Stimulated activated CD8-positive, alpha-beta memory T cell treated with anti-CD3 and anti-CD28 coated beads, Interleukin-7, amount 100 ng/mL, for 4 hours (primary cell): Measurements from ENCODE around the gene DUOX1.

Experiments
- DNase-seq, 2 donors: peaks; one replicate each; pipeline ENCODE4 v3.0.0-alpha.2; 2020; ENCODE audit warnings: low read depth in 2 of 2

The DUOX1 gene

DNA sequence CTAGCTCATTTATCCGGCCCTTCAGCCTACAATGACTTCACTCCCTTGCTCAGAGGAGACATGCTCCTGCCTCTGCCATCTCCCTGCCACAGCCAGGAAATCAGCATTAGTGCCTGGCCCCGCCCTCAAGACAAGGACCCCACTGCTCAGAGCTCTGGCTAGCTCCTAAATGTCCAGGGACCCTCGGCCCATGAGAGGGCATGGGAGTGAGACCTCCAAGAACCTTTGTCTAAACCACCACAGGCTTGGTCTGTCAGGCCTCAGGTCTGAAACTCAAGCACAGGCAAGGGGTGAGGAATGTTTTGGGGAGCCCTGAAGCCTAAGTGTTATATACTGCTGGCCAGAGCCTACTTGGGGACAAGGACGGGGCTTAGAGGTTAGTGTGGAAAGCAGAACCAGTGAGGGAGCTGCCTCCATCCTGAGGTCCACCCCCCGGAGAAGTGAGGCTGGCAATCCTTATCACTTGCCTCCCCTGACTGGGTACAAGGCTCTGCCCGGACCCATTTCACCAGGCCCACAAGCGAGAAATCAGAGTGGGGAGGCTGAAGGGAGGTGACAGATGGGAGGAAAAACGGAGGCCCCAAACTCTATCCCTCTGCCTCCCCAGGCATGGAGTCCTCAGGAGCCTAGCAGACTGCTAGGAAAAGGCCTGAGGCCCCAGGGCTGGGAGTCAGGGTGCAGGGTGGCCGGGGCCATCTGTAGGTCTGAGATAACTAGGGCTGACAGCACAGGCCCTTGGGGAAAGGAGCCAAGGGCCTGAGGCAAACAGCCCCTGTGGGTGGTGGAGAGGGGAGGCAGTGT is 39.2 kb downstream of the DUOX1 start:
- DNase-seq = no peak

DNA sequence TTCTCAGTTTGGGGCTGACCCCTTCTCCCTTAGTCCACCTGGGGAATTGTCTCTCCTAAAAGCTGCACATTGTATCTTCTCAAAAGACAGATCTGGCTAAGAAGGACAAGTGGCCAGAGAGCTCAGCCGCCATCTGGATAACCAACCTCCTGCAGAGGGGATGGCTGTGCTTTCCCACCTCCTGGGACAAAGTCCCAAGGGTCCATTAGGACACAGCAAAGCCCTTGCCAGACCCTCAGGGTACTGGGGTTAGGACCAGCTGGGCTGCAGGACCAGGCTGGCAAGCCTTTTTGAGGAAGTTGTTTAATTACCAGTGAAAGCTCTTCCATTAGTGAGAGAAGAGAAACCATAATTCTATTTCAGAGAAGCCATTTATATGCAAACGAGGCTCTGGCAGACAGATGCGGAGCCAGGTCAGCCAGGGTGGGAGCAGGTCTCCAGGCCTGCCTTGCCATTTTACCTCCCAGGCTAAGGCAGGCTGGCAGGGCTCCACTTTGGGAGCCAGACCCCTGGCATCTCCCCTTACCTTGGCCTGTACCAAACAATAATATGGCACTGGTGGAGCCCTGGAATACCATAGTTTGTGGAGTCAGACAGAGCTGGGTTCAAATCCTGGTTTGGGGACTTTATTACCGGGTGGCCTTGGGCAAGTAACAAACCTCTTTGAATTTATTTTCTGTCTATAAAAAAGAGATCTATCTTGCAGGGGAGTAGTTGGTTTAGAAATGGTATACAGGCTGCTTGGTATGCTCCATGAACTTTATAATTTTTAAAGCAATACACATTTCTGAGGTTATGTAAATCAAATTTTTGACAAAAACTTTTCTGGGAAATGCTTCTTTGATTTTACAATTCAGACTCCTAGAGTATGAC is 40.0 kb downstream of the DUOX1 start:
- no peak for DNase-seq

DNA sequence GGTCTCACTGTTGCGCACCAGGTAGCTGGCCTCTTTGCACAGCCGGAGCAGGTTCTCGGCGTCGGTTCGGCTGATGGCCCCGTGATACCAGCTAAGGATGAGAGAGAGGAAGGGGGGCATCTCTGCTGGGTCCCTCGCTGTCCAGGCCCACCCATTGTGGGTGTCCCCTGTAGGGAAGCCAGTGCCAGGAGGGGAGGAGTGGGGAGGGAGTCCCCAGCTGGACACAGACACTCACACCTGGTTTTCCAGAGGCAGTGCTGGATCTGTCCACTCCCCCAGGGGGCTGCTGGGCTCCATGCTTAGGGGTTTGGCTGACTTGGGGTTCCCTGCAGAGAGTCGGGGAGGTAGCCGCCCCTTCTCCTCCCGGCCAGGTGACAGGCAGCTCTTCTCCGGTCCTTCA is 42.1 kb downstream of the DUOX1 start:
- DNase-seq = no peak

DNA sequence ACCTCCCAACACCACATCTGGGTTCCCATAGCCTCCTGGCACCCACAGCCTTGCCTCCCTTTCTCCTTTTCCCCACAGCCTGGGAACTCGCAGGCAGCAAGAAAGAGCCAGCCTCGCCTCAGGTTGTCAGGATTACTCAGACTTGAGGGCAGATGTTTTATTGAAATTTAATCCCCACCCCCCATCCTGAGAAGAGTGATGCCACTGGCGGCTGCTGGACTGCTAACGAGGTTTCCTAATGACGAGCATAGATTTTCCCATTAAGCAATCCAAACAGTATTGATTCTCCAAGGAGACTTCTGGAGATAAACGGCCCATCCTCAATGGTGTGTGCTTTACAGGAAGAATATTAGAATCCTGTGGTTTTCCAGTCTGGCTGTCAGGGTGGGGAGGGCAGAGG is 44.3 kb downstream of the DUOX1 start:
- DNase-seq = no peak

DNA sequence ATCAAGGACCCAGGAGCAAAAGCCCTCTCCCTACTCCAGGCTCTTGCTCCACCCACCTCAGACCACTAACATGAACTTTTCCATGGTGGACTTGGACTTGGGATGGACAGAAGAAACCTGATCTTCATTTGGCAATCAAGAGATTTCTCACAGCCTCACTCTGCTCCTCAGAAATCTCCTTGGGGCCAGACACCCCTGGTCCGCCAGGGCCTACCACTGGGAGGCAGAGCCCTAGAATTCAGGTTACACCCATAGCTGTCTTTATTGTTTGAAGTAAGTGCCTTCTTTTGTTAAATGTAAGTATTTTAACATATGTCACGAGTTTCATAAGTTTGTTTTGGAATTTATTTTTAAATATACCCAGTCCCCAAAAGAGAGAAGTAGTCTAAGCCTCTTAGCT is 44.8 kb downstream of the DUOX1 start:
- DNase-seq = no peak

DNA sequence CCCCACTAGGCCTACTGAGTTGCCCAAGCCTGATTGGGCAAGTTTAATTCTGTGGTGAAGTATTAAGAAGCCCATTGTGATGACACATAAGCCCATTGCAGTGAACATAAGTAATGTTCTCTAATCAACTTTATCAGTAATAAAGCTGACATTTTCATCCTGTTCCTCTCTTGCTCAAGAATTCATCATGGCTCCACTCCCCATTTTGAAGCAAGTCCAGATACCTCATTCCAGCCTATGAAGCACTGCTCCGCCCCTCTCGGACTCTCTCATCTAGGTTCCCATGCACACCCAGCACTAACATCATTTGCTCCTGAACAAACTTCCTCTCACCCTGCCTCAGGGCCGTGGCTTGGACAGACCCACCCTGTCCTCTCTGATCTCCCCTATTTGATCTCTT is 47.5 kb downstream of the DUOX1 start:
- no peak for DNase-seq

DNA sequence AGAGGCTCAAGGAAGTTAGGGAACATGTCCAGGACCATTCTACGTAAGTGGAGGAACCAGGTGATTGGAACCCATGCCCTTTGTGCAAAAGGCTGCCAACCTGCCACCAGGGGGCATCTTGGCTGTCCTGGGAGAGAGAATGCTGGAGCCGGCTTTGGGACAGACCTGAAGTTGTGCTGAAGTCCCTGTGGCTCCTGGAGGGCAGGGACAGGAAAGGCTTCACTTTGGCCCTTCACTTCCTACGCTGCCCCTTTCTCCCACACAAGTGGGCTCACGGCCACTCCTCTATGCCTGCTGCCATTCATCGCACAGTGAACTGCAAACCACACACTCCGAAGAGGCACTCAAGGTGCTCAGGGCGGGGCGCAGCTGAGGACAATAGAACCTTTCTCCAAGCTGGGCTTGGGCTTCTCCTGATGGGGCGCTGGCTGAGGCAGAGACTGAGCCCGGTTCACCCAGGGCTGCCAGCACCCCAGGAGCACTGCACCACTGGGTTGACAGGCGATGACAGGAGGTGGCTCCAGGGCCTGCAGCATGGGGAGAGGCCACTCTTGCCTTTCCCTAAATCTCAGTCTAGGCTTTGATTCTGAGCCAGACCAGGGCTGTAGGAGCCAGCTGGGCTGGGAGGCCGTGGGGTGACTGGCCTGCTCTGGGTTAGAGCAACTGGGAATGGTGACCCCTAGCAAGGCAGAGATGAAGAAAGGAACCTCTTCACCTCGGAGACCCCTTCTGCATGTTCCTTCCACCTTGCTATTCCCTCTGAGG is 49.6 kb downstream of the DUOX1 start:
- peak in 1 of 2 donors; percentile 42 for DNase-seq

DNA sequence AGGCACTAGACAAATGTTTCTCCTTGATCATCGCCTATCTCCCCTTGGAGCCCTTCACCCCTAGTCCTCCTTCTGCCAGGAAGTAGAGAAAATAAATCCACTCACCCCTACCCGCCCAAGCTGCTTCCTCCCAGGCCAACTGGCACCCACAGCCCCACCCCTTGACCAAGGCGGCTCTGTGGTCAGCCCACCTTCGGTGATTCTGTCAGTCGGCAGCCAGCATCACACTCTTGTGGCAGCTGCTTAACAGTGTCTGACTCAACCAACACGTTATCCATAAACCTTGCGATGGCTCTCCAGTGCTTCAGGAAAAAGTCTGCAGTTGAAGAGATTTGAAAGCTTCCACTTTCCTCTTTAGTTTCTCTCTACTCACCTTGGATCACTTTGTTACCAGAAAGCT is 50.4 kb downstream of the DUOX1 start:
- peak in 1 of 2 donors; percentile 29 for DNase-seq

DNA sequence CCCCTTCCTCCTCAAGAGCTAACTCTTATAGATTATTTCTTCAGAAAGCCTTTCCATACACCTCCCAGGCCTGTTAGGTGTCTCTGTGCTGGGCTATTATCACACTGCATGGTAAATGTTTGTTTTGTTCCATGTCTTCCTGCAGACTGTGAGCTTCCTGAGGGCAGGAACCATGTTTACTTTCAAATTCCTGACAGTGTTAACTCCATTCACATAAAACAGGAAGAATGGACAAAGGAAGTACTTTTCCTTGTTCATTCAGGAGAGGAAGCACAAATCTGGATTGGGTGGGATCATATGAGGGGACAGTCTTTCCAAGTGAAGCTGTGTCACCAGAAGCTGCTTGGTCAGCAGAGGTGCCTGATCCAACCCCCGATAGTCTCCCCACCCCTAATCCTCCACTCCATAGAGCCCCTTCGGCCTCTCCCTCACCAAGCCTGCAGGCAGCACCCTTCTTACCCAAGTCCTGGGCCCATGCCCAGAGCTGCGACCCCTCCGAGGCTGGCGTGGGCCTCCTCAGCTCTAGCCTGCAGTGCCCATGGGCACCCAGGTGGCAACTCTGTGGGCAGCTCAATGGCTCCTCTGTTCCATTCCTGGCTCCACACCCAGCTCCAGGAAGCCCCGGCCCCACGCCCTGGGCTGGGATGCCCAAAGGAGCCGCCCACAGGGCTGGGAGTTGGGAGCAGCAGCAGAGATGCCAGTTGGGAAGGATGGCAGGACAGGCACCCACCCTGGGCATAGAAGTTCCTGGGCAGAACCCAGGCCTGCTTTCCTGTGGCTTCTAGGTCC is 51.0 kb downstream of the DUOX1 start:
- no peak for DNase-seq

DNA sequence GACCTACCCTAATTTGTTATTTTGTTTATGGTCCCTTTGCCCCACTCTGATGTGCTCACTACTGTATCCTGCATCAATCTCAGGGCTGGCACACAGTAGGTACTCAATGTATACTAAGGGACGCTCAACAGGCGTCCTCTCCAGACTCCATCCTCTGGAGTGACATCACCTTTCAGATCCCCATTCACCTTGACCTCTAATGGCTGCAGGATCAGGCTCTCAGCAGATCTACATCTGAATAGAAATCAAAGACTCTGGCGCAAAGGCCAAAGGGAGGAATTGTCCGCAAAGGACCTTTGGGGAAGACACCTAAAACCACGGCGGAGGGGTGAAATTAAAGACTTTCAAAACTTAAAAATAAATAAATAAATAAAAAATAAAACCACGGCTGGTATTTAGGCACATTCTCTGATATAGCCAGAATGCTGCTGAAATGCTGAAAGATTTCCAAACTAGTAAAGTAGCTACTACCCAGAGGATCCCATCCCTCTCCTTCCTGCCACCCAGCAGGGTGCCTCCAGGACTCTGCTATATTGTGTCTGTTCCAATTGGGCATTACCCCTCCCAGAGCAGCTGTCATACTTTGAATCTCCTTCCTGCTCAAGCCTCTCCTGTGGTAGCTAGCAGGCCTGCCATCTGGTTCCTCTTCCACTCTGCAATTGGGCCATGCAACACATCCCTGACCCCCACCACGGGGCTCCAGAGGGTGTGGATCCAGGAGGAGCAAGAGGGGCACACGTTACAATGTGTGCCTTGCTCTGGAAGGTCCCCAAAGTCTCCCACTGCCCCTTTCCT is 51.9 kb downstream of the DUOX1 start:
- no peak for DNase-seq

DNA sequence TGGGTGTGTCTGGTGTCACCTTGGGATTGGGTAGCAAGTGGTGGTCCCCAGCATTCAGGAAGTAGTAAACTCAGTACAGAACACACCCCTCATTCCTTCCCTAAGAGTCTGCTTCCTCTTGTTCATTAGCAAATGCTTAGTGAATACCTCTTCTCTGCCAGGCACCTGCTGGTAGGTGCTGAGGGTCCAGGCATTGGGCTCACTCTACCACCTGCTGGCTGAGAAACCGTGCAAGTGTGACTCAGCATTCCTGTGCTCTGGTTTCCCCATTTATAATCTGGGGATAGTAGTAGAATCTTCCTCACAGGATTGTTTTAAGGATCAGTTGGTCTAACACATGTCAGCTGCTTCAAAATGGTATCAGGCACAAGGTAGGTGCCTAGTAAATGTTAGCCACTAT is 53.2 kb downstream of the DUOX1 start:
- no peak for DNase-seq

DNA sequence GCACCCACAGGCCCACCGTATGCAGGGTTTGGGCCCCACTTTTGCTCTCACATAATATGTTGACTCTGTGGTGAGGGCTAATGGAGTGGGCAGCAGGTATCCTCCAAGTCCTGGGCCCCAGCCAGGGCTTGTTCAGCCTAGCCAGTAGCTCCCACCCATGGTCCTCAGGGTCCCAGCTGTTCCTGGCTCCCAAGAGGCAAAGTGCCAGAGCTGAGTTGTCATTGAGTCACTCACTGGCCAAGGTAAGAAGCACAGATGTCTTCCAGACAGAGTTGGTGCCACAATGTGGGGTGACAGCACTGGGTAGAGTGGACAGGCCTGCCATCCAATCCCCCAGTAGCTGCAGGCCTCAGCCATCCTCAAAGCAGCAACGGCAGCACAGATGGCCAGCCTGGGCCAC is 53.7 kb downstream of the DUOX1 start:
- DNase-seq = no peak

DNA sequence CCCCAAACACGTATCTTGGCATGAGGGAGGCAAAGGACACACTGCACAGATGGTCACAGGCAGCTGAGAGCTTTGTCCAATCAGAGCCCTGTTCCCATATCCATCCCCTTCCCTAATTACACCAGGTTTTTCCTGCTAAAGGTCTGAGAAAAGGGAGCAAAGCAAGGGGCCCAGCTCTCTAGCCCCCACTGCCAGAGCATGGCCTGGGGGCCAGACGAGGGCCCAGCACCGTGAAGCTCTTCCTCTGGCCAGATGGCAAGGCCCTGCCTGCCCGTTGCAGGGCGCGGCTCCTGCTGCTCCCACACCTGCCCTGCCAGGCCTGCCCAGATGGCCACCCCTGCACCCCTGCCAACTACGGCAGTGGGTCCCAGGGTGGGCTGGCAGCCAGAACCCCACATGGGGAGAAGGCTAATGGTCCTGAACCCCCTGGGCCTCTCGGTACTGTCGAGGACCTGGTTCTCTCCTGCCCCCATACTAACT is 54.8 kb downstream of the DUOX1 start:
- DNase-seq = no peak

DNA sequence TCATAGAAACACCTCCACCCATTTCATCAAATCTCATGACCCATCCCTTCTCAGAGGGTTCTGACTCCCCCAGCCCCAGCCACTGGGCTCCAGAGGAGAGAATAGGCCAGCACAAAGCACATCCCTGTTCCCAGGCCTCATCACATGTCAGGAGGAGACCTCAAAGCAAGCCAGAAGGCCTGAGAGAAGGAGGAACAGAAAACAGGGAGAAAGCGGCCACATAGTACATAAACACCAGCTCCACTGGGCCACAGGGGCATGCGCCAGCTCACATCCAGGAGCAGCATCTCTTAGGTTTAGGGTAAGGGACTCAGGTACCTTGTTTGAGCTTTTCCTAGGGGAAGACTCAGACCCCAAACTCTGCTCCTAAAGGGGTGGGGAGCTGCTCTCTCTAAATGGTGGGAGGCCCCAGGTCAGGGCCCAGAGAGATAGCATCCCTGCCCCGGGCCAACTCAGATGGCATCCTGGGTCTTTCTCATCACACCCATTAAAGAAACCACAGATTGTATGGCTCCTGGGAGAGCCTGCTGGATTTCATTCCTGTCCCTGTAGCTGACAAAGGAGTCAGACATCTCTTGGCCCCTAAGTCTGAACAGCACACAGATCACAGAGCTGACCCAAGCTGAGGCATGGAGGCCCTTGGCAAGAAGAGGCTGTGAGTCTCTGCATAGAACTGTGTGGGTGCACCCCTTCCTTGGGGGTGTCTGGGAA is 55.4 kb downstream of the DUOX1 start:
- DNase-seq = no peak

DNA sequence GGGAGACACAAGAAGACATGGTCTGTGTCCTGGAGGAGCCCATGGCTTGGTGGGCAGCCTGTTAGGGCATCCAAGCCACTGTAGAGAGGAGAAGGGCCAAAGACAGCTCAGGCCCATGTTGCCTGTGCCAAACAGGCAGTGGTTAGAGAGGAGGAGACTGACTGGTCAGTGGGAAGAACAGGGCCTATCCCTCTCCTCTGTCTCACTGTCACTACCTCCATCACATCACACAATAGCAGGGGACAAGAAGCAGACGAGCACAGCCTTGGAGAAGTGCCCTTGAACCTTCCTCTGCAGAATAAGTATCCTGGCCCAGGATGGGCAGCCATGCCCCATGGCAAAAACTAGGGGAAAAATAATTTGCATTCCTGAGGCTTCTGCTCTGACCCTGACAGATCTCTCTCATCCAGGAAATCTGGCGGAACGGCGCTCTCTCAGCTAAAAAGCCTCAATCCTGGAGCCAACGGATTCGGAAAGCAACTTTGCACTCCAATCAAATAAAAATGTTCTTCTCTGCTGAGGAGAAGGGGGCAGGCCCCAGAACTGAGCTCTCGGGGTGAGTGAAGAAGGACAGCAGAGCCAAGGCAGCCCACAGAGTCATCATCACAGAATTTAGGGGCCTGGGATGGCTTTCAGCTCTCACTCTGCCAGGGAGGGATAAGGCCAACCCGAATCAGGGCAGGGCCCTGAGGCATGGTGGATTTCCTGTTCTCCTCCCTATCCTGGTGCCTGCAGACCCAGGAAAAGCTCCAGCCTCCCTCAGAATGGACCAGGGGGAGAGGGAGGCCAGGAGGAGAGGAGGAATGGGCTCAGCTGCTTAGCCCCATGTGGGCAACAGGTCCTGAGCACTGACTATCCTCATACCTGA is 56.3 kb downstream of the DUOX1 start:
- DNase-seq = no peak

DNA sequence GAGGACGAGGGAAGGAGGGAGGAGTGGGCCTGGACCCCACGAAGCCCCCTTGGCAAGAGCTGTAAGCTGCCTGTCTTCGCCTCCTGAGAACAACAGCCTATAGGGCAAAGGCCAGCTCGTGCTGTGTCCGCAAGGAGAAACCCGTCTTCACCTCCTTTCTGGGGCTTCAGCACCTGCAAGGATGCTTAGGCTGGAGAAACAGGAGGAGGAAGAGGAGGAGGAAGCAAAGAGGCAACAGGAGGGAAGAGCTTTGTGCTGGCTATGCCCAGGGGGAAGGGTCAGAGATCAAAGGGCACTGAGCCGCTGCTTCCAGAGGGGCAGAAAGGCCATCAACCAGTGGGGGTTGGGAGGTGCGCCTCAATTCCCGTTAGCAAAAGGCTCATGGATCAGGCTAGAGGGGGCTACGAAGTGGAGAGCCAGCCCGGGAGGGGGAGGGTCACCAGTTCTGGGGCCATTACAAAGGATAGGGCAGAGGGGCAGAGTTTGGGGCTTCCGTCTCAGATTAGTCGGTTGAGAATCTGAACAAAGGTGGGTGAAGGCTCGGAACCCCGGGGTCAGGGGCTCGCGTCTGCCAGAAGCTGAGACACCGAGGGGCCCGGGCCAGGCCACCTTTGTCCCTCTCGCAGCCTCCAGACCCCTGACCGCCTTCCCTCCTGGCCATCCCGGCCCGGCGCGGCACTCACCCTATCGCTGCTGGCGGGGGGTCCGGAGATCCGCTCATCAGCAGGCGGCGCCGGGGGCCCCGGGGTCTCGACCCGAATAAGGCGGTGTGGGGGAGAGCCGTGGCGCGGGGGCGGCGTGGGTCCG is 57.2 kb downstream of the DUOX1 start:
- no peak for DNase-seq

DNA sequence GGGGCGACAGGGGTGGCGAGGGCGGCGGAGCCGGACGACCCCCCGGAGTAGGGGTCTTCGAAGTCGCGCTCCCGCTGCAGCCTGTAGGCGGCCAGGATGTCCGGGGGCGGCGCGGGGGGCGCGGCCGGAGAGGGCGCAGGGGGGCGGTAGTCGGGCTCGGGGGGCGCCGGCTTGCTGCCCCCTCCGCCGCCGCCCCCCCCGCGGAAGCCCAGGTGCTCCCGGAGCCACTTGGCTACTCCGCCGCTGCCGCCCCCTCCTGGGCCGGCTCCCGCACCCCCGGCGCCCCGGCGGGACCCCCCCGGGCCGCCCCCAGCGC is 57.7 kb downstream of the DUOX1 start:
- no peak for DNase-seq
